Daoy (cell line): ENCODE results near the gene ADAM11. TPM values are rescaled to one million over a fixed set of nuclear protein-coding genes. Genes with fewer than 3 reads are reported as not detected.
"Not testable (repeated sequence)": the region's sequence is repeated elsewhere in the genome, so short reads cannot be mapped to it uniquely, and the experiment has no call there.

Source experiments
- DNase-seq: peaks from one replicate; pipeline ENCODE4 v3.0.0-alpha.2; 2015; ENCODE audit warnings: low read depth
- total RNA-seq: library from RNA; depleted of rRNA; stranded (reverse); fragments of >200 nt; shearing (Covaris generic); gene quantifications from 2 replicates; pipeline ENCODE4 v1.2.3, GENCODE V29; 2014; rRNA removed

ADAM11 gene, protein sequence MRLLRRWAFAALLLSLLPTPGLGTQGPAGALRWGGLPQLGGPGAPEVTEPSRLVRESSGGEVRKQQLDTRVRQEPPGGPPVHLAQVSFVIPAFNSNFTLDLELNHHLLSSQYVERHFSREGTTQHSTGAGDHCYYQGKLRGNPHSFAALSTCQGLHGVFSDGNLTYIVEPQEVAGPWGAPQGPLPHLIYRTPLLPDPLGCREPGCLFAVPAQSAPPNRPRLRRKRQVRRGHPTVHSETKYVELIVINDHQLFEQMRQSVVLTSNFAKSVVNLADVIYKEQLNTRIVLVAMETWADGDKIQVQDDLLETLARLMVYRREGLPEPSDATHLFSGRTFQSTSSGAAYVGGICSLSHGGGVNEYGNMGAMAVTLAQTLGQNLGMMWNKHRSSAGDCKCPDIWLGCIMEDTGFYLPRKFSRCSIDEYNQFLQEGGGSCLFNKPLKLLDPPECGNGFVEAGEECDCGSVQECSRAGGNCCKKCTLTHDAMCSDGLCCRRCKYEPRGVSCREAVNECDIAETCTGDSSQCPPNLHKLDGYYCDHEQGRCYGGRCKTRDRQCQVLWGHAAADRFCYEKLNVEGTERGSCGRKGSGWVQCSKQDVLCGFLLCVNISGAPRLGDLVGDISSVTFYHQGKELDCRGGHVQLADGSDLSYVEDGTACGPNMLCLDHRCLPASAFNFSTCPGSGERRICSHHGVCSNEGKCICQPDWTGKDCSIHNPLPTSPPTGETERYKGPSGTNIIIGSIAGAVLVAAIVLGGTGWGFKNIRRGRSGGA
- 0.17 TPM in 1 of 2 replicates, not detected in the other for total RNA-seq

DNA sequence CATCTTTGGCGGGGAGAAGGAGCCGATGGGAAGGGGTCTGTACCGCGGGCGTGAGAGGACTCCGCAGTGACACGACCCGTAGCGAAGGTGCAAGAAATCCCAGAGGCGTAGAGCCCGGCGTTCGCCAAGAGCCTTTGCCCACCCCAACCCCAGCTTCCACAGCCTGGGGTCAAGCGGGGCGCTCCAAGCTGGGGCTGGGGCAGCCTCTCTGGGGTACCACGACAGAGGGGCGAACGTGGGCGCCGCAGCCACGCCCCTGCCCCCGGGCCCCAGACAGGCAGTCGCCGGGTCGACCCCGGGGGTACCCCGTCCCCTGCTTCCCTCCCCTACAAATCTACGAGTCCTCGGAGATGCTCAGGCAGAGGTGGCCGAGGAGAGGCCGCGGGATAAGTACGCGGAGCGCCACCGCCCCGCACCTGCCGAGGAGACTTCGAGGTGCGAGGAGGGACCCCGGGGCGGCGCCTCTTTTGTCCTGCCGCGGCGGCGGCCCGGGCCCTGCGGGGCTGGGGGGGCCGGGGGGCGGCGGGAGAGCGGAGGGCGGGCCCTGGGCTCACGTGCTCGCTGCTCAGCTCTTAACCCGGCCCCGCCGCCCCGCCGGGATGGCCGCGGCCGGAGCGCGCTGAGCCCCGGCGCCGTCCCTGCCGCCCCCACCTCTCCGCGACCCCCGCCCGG is at the start of gene ADAM11:
Gene ADAM11 (plus strand): TSS at position 575 of the 672 bp plus-strand sequence. CDS start 212 bp downstream, outside the sequence.
- DNase-seq: no peak

DNA sequence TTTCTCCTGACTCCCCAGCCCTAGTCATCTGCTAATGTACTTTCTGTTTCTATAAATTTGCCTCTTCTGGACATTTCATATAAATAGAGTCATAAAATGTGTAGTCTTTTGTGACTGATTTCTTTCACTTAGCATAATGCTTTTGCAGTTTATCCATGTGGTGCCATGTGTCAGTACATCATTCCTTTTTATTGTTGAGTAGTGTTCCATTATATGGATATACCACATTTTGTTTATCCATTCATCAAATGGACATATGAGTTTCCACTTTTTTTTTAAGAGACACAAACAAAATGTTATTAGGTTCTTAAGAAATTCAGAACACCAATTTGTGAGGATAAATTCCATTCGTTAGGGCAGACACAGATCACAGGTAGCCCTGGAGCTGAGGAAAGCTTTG is 39.3 kb upstream of the ADAM11 start:
- DNase-seq: no peak

DNA sequence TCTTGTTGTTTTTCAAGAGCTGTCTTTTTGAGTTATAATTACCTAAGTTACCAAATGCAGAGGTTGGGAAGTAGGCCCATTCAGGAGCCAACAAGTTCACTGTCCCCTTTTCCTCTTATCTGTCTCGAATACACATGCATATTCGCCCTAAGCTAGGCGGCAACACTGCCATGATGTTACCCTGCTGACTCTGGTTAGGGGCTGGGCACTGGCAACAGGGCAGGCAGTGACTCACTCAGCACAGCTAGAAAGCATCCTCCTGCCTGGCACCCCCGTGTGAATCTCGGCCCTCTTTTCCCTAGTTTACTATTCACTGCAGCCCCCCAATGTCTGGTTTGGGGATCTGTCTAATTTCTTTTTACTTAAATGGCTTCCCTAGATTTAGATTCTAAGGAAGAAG is 36.5 kb upstream of the ADAM11 start:
- DNase-seq: no peak

DNA sequence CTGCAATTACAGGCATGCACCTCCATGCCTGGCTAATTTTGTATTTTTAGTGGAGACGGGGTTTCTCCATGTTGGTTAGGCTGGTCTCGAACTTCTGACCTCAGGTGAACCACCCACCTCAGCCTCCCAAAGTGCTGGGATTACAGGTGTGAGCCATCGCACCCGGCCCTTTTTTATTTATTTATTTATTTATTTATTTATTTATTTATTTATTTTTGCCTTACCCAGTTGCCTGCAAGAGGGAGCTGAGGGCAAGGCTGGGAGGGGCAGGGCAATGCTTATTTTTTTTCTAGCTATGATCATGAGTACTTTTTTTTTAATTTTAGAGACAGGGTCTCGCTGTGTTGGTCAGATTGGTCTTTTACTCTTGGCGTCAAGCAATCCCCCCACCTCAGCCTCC is 32.7 kb upstream of the ADAM11 start:
- DNase-seq: not testable (repeated sequence)

DNA sequence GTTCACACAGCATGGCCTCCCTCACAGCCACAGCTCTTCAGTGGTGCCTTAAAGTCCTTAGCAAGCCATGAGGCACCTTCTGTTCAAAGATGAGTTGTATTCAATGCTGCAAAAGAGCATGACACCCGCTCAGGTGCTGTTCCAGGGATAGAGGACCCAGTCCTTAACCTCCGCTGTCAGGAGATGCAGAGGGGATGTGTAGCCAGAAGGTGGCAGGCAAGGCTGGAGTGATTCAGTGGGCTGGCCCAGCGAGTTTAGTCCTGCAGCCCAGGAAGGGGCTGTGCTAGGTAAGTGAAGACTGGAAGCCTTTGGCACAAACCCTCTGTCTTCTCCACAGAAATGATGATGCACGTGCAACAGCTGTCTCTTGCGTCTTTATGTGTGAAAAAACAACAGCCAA is 25.0 kb upstream of the ADAM11 start:
- no peak for DNase-seq

DNA sequence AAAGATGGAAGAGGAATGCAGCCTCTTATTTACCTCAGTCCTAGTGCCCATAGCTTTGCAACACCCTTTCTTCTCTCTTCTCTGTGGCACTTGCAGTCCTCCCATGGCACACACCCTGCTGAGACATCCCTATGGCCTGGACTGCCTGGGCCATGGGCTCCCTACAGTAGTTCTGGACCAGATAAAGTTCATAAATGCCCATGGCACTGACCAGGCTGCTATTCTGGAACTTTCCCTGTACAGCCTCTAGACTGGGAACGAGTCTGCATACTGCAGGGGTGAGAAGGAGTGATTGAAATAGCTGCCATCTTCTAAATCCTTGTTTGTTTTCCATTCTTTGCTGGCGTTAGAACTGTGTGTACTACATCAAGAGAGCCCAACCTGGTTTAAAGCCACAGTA is 24.5 kb upstream of the ADAM11 start:
- no peak for DNase-seq

DNA sequence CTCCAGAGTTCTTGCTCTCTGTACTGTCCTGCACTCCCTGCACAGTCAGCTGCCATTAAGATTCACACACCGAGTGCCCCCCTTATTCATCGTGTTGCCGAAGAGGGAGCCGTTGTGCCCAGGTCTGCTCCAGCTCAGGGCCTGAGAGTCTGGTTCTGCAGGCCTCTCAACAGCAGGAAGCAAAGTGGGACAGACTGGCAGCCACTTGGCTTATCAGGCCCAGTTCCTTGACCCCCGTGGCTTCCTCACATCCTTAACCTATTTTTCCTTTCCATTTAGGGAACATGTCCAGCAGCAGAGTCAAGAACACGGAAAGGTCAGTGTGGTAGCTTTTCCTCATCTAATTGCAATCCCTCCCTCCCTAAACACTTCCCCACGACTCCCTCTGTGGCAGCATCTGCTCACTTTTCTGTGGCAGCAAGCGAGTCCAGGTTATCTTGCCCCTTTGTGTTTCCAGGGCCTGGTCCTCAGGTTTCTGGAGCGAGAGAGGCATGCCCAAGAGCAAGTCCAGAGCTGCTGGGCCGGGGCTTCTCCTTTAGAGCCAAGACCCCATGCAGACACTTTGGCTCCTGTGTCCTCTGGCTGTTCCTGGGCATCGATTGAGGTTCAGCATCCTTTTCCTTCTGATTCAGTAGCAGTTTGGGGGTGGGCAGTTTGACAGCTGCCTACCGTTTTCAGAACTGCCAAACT is 22.1 kb upstream of the ADAM11 start:
- no peak for DNase-seq

DNA sequence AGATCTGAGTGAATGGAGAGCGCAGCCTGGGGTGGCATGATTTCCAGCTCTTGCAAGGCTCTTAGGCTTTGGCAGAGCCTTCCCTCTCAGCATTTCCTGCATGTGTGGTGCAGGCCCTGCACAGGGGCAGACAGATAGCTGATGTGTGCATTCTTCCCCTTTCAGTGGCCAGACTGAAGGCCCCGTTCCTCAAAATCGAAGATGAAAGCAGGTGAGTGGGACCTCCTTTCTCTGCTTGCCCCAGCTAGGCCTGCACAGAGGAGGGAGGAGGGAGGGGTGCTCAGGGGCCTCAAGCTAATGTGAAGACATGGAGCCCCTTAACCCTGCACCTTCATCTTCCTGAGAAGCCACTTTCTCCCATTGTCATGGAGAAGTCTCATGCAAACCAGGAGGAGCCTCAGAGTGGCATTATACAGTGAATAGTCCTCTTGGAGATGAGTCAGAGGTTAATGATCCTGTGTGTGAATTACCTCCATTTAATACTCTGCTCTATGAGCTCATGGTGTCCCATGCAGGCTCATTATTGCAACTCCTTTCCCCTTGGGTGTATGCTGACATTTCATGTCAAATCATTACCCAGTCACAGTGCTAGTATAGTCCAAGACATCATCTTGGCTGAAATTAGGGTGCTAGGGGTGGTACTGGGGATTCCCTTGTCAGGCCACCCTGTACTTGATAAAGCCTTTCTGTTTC is 20.4 kb upstream of the ADAM11 start:
- no peak for DNase-seq

DNA sequence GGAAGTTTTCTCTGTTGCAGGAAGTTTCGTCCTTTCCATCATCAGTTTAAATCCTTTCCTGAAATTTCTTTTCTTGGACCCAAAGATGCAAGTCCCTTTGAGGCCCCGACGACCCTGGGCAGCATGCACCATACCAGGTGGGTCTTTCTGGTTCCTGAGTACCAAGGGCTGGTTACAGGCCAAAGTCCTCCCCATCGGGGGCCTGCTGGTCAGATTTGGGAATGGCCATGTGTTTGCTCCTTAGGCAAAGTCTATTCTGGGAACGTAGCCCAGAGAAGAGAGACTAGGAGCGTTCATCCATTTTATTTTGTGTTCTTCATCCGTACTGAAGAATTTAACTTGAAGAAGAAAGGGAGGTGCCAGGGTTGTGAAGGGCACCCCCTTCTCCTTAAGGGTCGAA is 17.5 kb upstream of the ADAM11 start:
- DNase-seq: no peak

DNA sequence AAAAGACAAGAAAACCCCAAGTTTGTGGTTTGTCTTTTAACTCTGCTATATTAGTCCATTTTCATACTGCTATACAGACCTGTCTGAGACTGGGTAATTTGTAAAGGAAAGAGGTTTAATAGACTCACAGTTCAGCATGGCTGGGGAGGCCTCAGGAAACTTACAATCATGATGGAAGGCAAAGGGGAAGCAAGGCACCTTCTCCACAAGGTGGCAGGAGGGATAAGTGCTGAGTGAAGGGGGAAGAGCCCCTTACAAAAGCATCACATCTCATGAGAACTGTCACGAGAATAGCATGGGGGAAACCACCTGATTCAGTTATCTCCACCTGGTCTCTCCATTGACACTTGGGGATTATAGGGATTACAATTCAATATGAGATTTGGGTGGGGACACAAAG is 13.5 kb upstream of the ADAM11 start:
- no peak for DNase-seq

DNA sequence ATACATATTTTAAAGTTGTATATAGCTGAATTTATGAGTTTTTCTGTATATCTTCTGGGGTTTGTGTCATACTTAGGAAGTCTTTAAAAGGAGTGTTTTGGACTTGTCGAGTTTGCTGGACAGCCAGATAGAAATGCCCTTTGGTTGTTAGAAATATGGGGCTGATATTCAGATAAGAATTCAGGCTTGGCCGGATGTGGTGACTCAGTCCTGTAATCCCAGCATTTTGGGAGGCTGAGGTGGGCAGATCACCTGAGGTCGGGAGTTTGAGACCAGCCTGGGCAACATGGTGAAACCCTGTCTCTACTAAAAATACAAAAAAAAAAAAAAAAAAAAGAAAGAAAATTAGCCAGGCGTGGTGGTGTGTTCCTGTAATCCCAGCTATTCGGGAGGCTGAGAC is 13.1 kb upstream of the ADAM11 start:
- not testable (repeated sequence) for DNase-seq

DNA sequence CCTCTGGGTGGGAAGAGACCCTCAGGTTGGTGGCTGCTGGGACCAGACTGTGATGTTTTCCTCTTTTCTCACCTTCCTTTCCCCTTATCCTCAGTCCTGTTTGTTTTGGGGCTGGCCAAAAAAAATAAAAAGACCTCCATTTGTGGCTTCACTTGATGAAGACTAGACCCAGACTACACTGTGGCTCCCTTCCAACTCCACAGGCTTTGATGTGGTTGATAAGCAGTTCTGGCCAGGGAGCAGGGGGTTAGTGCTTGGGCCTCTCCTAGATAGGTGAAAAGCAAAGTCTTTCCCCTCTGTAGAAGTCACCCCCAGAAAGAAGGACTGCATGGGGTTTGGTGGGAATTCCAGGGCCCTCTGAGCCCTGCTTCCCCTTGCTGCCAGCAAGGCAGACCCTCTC is 11.2 kb upstream of the ADAM11 start:
- no peak for DNase-seq

DNA sequence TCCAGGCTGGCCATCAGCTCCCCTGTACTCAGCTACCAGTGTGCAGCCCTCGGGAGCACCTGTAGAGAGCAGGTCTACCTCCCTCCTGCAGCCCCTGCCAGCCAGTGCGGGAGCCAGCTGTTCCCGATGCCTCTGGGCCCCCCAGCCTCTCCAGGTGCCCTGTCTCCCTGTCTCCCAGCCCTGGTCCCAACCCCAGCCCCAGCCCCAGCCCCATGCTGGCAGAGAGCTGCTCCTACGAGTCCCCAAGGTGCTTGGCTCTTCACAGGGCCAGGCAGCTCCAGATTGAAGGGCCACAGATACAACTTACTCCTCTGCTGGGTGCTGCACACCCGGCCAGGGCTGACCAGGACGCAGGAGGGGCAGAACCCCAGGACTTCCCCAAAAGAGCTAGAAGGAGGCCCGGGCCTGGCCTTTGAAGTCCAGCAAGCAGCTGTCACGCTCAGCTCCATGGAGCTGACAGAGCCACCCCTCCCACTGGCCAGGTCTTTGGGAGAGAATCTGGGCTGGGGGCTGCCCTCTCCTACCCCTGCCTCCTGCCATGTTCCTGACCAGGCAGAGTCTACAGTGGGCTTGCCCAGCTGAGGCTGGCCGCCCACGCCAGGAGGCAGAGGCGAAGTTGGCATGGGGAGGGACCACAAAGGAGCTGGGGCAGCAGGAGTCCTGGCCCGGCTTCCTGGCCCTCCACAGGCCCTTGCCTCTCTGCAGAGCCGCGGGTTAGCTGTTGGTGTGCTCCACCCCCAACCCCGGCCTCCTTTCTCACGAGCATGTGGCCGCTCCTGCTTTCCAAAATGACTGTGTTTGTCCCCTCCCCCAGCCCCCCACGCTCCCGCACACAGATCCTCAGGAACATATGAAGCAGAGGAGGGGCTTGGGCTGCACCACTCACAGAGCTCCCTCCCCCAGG is 9.5 kb upstream of the ADAM11 start:
- DNase-seq: no peak

DNA sequence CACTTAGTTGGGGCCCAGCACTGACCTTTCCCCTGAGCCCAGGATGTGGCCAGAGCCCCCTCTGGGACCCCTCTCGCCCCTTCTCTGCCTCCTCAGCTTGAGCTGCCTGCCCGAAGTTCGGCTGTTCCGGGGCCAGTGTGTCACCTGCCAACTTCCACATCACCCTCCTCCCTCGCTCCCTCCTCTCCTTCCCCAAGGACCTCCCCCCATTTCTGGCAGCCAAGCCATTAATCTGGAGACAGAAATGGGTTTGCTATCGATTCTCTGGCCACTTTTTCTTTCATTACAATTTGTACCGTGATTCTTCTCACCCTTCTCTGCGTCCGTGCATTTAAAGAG is 8.8 kb upstream of the ADAM11 start:
- DNase-seq: no peak

DNA sequence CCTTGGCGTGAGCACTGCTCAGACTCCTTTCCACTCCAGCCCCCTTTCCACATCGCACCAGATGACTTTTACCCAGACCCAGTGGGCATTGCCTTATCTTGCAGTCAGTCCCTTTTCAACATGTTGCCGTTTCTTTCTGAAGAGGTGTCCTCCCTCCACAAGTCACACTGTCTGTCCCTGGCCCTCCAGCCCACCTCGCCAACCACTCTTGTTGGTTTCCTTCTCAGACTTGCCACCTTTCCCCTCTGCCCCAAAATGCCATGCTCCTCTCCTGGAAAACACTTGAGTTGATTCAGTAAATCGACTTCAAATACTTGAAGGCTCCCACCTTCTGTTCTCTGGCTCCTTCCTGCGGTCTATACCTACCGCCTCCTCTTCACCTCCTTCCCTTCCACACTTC is 7.5 kb upstream of the ADAM11 start:
- no peak for DNase-seq

DNA sequence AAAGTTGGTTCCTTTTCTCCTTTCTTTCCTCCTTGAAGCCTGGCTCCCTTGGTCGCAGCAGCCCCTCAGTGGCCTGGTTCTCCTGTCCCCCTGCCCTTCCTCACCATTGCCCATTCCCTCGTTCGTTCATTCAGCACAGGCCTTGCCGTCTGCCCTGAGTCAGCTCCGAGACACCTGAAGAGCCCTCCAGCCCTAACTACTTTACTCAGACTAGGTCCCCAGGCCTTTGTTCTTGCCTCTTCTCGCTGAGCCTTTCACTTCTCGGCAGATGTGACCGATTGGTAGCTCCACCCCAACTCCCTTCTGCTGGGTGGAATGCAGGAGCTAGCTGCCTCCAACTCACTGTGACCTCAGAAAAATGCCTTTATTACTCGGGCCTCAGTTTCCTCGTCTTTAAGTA is 7.0 kb upstream of the ADAM11 start:
- no peak for DNase-seq

DNA sequence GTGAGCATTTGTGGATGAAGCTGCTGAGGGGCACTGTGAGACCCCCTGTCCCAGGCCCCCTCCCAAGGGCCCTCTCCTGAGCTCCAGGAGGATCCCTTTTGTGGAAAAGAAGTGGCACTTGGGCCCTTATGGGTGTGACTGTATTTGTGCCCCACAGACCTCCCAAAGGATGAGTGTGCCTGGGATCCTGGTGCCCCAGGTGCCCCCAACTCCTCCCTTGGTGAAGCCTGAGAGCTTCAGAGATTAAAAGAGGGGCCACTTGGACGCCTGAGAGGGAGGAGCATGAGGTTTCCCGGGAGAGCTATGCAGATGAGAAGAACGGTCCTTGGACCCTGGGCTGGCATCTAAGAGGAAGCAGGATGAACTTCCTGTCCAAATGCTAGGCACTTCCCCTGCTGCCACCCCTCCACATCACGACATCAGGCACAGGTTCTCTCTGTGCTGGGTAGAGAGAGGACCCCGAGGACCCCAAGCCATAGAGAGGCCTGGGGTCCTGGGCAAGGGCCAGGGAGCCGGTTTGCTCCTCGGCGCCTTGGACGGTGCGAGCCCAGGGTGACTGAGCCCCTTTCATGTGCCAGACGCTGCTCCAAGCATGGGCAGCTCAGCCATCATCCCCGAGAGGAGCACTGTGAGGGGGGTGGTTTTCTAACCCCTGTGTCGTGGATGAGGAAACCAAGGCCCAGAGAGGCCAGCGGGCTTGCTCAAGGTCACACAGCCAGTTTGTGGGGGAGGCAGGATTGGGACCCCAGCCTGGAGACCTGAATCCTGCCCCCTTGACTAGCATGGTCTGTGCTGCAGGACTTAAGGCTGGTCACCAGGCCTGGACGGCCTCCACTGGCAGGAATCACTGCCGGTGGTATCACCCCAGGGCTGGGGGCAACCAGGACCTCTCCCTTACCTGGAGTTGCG is 5.6 kb upstream of the ADAM11 start:
- no peak for DNase-seq

DNA sequence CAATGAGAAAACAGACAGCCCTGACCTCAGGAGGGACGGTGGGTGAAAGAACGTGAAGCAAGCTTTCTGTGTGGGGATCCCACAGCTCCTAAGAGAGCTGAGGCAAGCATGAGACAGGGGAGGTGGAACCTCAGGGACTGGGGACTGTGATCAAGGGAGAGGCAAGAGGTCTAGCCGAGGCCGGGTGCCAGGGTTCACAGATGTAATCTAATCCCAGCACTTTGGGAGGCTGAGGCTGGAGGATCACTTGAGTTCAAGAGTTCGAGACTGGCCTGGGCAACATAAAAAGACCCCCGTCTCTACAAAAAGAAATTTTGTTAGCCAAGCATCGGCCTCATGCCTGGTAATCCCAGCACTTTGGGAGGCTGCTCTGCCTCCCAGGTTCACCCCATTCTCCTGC is 4.5 kb upstream of the ADAM11 start:
- DNase-seq: no peak

DNA sequence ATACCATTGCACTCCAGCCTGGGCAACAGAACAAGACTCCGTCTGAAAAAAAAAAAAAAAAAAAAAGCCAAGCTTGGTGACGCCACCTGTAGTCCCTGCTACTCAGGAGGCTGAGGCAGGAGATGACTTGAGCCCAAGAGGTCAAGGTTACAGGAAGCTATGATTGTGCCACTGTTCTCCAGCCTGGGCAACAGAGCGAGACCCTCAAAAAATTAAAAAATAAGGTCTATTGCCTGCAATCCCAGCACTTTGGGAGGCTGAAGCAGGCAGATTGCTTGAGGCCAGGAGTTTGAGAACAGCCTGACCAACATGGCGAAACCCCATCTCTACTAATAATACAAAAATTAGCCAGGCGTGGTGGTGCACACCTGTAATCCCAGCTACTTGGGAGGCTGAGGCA is 3.6 kb upstream of the ADAM11 start:
- DNase-seq: not testable (repeated sequence)
